Retinal pigment epithelial cell (primary cell): ENCODE data around the gene PURA.

Experiments
- DNase-seq: peaks from one replicate; pipeline ENCODE4 v3.0.0-alpha.2; 2010; ENCODE audit warnings: low read depth
- H3K4me3 ChIP-seq: 2 replicates; pipeline ENCODE4 v1.5.1; 2011; ENCODE audit warnings: mild to moderate bottlenecking, low read length, control low read depth, moderate library complexity
- CTCF ChIP-seq: conservative IDR thresholded peaks from 2 replicates; pipeline ENCODE4 v1.5.1; 2011; ENCODE audit warnings: low read depth, low read length, control low read depth, inconsistent platforms

The PURA gene

GRCh38 chr5:140143521-140144258 lies 29.8 kb downstream of the PURA start:
- DNase-seq, result no peak
- no peak for TF ChIP-seq CTCF

GRCh38 chr5:140145256-140145655 lies 31.3 kb downstream of the PURA start:
- no peak for TF ChIP-seq CTCF
- no peak overlapping the region for H3K4me3 ChIP-seq

More at GRCh38 chr5:140143521-140144258, 29.8 kb downstream of the PURA start:
- no peak overlapping the region for H3K4me3 ChIP-seq

DNA sequence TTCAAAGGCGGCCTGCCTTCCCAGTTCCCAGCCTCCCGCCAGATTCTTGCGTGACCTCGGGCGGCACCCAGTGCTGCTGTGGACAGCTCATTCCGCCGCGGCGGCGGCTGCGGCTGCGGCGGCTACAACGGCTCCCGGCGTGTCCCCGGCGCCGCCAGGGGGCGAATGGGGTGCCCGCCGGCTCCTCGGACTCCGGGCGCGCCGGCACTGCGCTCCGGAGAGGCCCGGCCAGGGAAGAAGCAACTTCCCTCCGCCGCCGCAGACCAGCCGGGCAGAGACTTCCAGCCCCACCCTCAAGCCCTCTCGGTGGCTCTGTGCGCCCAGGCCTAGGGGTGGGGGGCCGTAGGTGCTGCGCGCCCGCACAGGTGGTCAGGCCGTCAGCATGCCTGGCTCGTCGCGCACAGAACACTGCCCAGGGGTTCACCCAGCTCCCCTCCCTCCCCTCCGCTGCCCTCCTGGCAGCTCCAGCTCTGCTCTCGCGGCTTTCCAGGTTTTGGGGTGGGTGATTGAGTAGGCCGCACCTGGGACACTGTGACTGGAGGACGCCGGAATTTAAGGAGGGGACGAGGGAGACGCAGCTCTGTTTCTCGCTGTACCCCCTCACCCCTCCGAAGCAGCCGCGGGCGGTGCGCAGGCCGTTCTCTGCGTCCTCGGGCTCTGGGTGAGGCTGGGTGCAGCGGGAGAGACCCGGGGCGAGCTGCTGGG lies 32.1 kb downstream of the PURA start:
- no peak for TF ChIP-seq CTCF
- peak overlapping the region; percentile 48 for H3K4me3 ChIP-seq
- DNase-seq, result no peak

More at GRCh38 chr5:140145256-140145655, 31.3 kb downstream of the PURA start:
- DNase-seq, result no peak

DNA sequence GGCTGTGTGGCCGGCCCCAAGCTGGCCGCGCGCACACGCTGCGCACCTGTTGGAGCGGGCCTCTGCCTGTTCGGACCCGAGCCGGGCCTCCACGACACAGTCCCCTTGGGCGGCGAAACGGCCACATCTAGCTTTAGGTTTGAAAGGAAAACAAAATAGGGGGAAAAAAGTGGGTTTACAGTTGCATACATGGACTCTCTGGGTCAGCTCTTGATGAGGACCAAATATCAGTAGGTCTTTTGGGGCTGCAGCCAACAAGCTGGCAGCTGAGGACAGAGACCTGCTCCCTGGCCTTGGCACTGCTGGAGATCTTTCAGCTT lies 32.6 kb downstream of the PURA start:
- no peak for DNase-seq
- TF ChIP-seq CTCF, result no peak
- H3K4me3 ChIP-seq, result no peak overlapping the region

- no peak for DNase-seq
- no peak for TF ChIP-seq CTCF
- no peak overlapping the region for H3K4me3 ChIP-seq
These were observed 33.6 kb downstream of the PURA start for GRCh38 chr5:140147460-140147859.

DNA sequence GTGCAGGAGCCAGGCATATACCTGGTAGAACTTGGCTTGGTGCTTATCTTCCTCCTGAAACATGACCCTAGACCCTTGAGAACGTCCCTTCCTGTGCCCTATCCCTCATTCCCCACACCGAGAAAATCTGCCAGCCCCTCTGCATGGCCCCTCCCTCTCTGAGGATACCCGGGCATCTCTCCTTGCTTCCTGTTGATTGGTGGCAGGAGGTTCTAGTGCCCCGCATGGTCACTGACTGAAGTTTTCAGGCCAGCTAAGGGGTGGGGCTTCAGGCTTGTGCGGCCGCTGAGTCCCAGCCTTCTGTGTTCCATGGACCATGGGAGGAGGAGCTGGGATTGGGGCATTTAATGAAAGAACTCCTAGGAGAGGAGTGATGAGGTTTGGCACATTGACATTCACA lies 34.6 kb downstream of the PURA start:
- H3K4me3 ChIP-seq, result no peak overlapping the region
- TF ChIP-seq CTCF, result peak; percentile 14
- no peak for DNase-seq

DNA sequence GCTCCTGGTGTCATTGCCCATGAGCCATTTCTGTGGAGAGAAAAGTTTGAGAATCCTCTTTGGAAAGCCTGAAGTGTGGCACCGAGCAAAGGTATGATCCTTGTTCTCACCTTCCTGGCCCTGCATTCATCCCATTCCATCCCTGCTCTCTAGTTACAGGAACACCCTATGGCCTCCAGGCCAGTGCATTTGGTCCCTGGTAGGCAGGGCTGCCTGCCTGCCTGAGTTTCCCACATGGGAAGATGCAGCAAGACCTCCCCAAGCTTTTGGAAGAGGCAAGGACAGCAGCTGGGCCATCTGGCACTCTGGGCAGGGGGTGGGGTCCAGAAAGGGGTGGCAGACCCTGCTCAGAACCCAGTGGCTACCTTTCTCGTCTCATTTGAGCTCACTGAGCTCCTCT lies 36.3 kb downstream of the PURA start:
- no peak for TF ChIP-seq CTCF
- no peak for DNase-seq

More for the DNA sequence above, 36.3 kb downstream of the PURA start:
- no peak overlapping the region for H3K4me3 ChIP-seq
